Ishikawa (cell line): ENCODE results near the gene ANKRD11.
A peak's percentile ranks its signal among the peaks of the same experiment; 100 is the strongest.

Experiments used
- CEBPB ChIP-seq: IDR thresholded peaks from 2 replicates; pipeline ENCODE4 v1.6.1; 2012
- CREB1 ChIP-seq: IDR thresholded peaks from 2 replicates; pipeline ENCODE4 v1.6.1; 2012; ENCODE audit warnings: low read depth
- EGR1 ChIP-seq: IDR thresholded peaks from 2 replicates; pipeline ENCODE4 v1.6.1; 2012
- EP300 ChIP-seq: IDR thresholded peaks from 2 replicates; pipeline ENCODE4 v1.6.1; 2012; ENCODE audit warnings: borderline replicate concordance
- FOXM1 ChIP-seq: IDR thresholded peaks from 2 replicates; pipeline ENCODE4 v1.6.1; 2012; ENCODE audit warnings: low read depth, borderline replicate concordance
- MAX ChIP-seq: IDR thresholded peaks from 2 replicates; pipeline ENCODE4 v1.6.1; 2012
- NFIC ChIP-seq: IDR thresholded peaks from 2 replicates; pipeline ENCODE4 v1.6.1; 2012
- RAD21 ChIP-seq: IDR thresholded peaks from 2 replicates; pipeline ENCODE4 v1.6.1; 2012; ENCODE audit warnings: low read depth
- REST ChIP-seq: IDR thresholded peaks from 2 replicates; pipeline ENCODE4 v1.6.1; 2012; ENCODE audit warnings: low read depth, mild to moderate bottlenecking
- TAF1 ChIP-seq: IDR thresholded peaks from 2 replicates; pipeline ENCODE4 v1.6.1; 2012; ENCODE audit warnings: low read depth, mild to moderate bottlenecking
- TCF12 ChIP-seq: IDR thresholded peaks from 2 replicates; pipeline ENCODE4 v1.6.1; 2012; ENCODE audit warnings: low read depth
- TEAD4 ChIP-seq: IDR thresholded peaks from 2 replicates; pipeline ENCODE4 v1.6.1; 2012
- USF1 ChIP-seq: IDR thresholded peaks from 2 replicates; pipeline ENCODE4 v1.6.1; 2012
- YY1 ChIP-seq: IDR thresholded peaks from 2 replicates; pipeline ENCODE4 v1.6.1; 2012; ENCODE audit warnings: low read depth
- ZBTB7A ChIP-seq: IDR thresholded peaks from 2 replicates; pipeline ENCODE4 v1.6.1; 2012; ENCODE audit warnings: low read depth

Gene ANKRD11

GRCh38 chr16:89248196-89248982 lies 242.0 kb downstream of the ANKRD11 start:
- no peak for TF ChIP-seq NFIC
- no peak for TF ChIP-seq TEAD4

GRCh38 chr16:89247734-89248075 lies 242.7 kb downstream of the ANKRD11 start:
- 0 out of 2 replicates have a peak, but pooled peaks have one; percentile 40 for TF ChIP-seq ZBTB7A

- TF ChIP-seq MAX (peak; percentile 71), TCF12 (no peak), ZBTB7A (peak; percentile 9; the same call in 1 of the 2 replicates)
Measured at GRCh38 chr16:89246903-89247733, 243.2 kb downstream of the ANKRD11 start.

- no peak for TF ChIP-seq CREB1
- TF ChIP-seq MAX, result no peak
- no peak for TF ChIP-seq EP300
- TF ChIP-seq FOXM1, result no peak
- TF ChIP-seq TCF12, result no peak
- TF ChIP-seq USF1, result no peak
- no peak for TF ChIP-seq RAD21
Measured at GRCh38 chr16:89246383-89246902, 243.9 kb downstream of the ANKRD11 start.

GRCh38 chr16:89244754-89245153 lies 245.6 kb downstream of the ANKRD11 start:
- TF ChIP-seq USF1 (no peak), RAD21 (no peak), TCF12 (no peak), YY1 (no peak), EP300 (no peak)

GRCh38 chr16:89243664-89244063 lies 246.7 kb downstream of the ANKRD11 start:
- TF ChIP-seq TAF1 (no peak), EGR1 (no peak), CEBPB (no peak), FOXM1 (no peak), TCF12 (no peak), YY1 (no peak), REST (no peak), NFIC (no peak), TEAD4 (no peak)

- TF ChIP-seq TCF12, result no peak
- TF ChIP-seq YY1, result no peak
- TF ChIP-seq TAF1, result no peak
- no peak for TF ChIP-seq RAD21
- no peak for TF ChIP-seq EGR1
- TF ChIP-seq EP300, result no peak
- TF ChIP-seq USF1, result no peak
- no peak for TF ChIP-seq FOXM1
- TF ChIP-seq MAX, result no peak
- TF ChIP-seq CEBPB, result no peak
- TF ChIP-seq REST, result no peak
- no peak for TF ChIP-seq ZBTB7A
- TF ChIP-seq CREB1, result no peak
- TF ChIP-seq TEAD4, result no peak
- no peak for TF ChIP-seq NFIC
Measured at GRCh38 chr16:89242795-89243200, 247.6 kb downstream of the ANKRD11 start.
